ENCODE measurements around the gene B3GALNT2.
A peak's percentile ranks its signal among the peaks of the same experiment; 100 is the strongest.
"Not testable (repeated sequence)": the region's sequence is repeated elsewhere in the genome, so short reads cannot be mapped to it uniquely, and the experiment has no call there.

B3GALNT2 gene

GRCh38 chr1:235503403-235504121, 690 bp downstream of the B3GALNT2 start:
- DNase-seq: peak; percentile 81

DNA sequence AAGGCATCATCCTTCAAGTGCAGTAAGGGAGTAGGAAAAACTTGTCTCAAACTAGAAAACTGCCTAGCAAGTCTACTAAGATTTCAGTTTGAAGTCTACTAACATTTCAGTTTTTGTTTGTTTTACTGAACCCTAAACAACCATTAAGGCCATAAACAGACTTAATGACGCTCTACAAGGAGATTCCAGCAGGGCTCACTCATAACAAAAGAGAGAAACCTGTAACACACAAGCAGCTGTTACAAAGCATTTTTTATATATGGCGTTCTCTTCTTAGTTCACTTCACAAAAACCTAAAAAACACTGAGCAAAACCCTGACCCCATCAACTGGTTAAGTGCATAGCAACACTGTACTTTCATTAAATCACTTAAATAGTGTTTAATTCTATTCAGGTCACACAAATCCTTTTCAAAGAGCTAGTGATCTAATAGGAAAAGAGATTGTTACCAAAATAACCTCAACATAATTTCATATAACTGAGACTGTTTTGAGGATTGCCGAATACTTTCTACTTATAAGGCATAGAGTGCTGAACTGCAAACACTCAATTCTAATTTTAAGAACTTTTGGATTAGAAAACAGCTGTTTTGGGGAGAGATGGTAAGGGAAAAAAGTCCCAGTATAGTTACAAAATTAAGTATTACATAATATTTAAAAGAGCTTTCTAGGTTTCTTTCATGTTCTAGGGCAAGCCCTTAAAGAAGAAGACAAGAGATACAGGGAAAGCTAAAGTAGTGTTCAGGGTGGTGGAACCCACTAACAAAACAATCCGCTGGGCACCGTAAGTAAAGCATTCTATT, 1.4 kb downstream of the B3GALNT2 start:
- peak; percentile 45 for DNase-seq

DNA sequence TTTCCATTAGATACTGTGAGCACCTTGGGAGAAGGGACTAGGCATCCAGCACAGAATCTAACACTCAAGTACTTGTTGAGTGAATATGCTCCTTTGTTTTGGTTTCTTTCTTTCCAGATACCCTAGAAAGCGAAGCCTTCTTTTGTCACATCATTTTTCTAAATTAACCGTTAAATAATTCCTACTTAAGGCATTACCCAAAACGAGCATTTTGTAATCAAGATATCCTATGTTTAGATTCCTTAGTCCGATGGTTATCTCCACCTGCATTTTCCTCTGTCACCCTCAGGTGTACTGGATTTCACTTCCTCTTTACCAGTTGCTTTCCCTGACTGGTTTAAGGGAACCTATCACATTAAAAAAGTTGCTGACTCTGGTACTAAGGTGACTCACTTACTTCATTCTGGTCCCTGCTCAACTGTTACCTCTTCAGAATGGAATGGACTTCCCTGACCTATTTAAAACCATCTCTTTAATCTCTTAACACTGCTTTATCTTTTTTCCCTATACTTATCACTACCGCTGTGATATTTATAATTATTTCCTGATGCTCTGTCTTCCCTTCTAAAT, 3.2 kb downstream of the B3GALNT2 start:
- peak; percentile 56 for DNase-seq

DNA sequence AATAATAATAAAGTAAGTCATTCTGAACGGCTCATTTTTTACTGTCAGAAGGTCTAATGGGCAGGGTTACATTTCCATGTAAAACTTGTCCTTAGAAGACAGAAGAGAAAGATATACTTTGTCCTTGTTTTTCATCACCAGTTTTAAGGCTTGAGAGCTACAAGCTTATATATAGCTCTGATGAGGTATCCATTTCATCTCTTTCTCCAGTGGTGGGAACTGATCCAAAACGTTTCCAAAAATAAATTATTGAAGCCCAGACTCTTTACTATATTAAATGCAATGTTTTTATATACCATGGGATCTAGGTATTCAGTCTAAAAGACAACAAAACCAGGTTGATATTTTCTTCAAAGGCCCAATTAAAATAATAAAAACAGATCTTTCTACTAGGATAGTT, 8.7 kb downstream of the B3GALNT2 start:
- DNase-seq: no peak

DNA sequence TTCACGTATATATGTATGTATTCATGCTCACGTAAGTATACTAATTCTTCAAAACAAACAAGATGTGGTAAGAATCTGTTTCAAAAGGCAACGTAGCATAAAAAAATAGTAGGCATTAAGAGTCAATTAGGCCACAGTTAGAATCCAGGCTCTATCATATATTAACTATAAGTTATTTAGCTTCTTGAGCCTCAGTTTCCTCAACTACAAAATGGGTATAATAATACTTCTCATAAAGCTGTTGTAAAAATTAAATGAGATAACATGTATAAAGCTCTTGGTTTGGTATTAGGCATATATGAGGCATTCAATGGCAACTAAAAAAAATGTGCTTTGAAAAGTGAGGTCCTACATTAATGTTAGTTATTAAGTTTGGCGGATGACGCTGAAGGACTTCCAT, 9.2 kb downstream of the B3GALNT2 start:
- DNase-seq: no peak

DNA sequence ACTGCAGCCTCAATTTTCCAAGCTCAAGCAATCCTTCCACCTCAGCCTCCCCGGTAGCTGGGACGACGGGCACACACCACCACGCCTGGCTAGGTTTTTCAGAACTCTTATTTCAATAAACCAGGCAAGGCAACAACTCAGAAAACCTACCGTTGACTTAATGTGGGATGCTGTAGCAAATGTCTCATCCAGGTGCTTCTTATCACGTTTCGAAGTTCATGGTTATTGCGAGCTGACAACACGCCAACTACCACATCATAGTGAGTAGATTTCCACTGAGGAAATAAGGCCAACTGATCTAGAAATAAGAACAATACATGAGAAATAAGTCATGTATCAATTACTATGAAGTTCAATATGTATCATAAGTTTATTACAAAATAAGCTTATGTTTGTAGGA, 9.7 kb downstream of the B3GALNT2 start:
- DNase-seq: no peak

GRCh38 chr1:235491644-235492043, 12.6 kb downstream of the B3GALNT2 start:
- DNase-seq: no peak

- no peak for DNase-seq
Observed at GRCh38 chr1:235486321-235486720, 17.9 kb downstream of the B3GALNT2 start.

DNA sequence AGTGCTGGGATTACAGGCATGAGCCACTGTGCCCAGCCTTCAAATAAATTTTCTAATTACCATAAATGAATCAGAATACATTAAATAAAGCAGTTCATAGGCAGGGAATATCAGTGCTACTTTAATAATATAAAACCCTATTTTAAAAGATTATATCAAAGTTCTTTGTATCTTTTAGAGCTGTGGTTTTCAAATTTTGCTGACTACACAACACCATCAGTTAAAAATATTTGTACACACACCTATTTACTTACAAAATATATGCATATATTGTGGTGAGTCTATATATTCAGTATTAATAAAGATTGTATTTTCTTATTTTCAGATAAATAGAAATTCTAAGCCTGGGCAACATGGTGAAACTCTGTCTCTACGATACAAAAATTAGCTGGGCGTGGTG, 18.7 kb downstream of the B3GALNT2 start:
- no peak for DNase-seq

DNA sequence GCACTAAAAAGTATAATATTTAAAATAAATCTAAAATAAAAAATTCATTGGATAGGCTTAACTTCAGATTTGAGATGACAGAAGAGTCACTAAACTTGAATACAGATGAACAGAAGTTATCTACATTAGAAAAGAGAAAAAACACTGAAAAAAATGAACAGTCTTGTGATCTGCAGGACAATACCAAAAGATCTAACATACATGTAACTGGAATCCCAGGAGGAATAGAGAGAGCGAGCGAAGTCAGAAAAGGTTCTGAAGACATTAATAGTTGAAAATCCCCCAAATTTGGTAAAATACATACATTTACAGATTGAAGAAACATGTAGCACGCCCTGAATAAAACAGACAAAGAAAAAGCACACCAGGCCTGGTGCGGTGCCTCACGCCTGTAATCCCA, 21.2 kb downstream of the B3GALNT2 start:
- no peak for DNase-seq

DNA sequence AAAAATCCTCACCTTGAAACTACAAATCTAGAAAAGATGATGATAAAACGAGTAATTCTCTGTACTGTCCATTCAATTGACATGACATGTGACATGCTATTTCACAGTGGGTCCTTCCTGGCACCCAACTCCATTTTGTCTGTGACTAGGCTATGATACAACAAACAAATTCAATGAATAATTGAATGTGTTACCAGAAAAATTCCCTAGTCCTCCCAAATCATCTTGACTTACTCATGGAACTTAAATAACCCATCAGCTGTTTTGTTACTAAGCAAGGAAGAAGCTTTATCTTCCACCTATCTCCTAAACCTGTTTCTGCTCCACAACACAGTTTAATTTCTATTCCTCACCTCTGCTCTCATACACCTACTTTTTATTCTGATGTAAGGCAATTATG, 30.4 kb downstream of the B3GALNT2 start:
- DNase-seq: no peak

DNA sequence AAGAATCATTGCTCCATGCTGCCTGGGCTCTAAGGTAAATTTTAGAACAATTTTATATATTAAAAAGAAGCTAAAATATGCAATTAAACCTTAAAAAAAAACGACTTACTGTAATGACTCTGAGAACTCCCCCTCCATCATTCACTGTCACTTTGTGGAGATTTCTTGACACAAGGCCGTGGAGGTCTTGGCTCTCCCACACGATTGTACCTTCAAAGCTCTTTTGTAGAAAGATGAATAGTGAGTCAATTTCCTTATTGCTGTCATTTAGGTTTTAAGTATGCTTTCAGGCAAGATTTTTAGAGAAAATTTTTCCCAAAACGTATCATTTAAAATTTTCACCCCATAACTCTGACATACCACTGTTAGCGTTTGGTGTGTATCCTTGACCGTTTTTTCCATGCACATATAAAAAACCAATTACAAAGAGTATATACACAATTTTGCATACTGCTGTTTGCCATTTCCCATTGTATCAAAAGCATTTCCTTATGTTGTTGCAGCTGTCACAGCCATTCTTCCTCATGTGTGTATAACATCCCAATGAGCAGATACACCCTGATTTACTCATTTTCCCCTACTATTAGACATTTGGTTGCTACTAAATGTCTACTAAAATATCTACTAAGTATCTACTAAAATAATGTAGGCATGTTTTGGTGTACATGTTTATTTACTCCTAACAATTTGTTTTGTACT, 33.4 kb downstream of the B3GALNT2 start:
- no peak for DNase-seq

GRCh38 chr1:235469897-235470296, 34.4 kb downstream of the B3GALNT2 start:
- DNase-seq: not testable (repeated sequence)

DNA sequence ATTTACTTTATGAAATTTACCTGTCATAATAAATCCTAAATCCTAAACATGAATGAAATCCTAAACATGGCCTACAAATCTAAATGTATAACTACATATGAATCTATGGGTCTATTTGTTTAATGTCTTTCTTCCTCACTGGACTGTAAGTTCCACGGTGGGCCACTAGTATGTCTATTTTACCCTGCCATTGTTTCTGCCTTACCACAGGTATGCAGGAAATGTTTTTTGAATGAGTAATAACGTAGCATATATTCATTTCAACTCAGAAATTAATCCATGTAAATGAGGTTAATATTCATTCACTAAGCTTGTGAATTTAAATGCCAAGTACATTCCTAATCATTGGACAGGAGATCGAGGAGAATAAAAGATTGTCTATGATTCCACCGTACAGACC, 35.3 kb downstream of the B3GALNT2 start:
- peak; percentile 36 for DNase-seq

DNA sequence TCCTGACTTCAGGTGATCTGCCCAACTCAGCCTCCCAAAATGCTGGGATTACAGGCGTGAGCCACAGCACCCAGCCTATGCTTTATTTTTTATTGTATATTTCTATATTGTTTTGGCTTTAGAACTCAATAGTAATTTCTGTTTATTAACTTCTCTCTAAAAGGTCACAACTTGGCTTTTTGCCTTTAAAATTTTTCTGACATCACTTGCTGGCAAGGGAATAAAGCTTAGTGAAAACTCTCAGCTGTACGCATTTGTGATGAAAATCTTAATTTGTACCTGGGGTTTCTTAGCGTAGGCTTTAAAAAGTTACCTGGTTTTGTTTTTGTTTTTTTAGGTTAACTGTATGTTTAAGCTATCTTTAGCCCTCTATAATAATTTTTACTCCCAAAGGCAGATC, 36.2 kb downstream of the B3GALNT2 start:
- DNase-seq: no peak

DNA sequence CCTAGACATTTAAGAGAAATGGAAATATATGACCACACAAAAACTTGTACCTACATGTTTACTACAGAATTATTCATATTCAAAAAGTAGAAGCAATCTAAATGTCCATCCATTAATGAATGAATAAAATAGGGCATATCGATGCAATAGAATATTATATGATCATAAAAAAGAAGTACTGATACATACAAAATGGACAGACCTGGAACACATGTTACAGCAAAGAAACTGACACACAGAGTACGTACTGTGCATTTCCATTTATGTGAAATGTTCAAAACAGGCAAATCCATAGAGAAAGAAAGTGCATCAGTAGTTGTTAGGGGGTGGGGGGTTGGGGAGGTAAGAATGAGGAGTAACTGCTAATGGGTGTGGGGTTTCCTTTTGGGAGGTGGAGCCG, 39.2 kb downstream of the B3GALNT2 start:
- DNase-seq: no peak

DNA sequence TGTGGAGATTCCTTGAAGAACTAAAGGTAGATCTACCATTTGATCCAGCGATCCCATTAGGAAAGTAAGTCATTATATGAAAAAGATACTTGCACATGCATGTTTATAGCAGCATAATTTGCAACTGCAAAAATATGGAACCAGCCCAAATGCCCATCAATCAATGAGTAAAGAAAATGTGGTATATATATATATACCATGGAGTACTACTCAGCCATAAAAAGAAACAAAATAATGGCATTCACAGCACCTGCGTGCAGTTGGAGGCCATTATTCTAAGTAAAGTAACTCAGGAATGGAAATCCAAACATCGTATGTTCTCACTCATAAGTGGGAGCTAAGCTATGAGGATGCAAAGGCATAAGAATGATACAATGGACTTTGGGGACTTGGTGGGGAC, 41.4 kb downstream of the B3GALNT2 start:
- DNase-seq: not testable (repeated sequence)

GRCh38 chr1:235461954-235462353, 42.3 kb downstream of the B3GALNT2 start:
- no peak for DNase-seq

DNA sequence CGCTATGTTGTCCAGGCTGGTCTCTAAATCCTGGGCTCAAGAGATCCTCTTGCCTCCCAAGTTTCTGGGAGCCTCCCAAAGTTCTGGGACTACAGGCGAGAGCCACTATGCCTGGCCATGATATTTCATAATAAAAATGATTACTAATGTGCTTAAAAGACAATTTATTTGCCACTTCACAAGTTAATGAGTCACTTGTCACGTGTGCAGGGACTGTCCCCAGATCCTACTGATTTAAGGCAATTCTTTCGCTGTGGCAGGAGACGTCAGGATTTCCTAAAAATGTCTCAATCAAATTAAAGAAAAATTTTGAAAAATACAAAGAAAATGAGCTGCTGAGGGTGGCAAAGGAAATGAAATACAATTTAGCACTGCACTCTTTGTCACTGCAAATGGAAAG, 43.5 kb downstream of the B3GALNT2 start:
- DNase-seq: no peak

GRCh38 chr1:235457856-235458255, 46.4 kb downstream of the B3GALNT2 start:
- not testable (repeated sequence) for DNase-seq

- no peak for DNase-seq
Observed at GRCh38 chr1:235455823-235456222, 48.4 kb downstream of the B3GALNT2 start.

DNA sequence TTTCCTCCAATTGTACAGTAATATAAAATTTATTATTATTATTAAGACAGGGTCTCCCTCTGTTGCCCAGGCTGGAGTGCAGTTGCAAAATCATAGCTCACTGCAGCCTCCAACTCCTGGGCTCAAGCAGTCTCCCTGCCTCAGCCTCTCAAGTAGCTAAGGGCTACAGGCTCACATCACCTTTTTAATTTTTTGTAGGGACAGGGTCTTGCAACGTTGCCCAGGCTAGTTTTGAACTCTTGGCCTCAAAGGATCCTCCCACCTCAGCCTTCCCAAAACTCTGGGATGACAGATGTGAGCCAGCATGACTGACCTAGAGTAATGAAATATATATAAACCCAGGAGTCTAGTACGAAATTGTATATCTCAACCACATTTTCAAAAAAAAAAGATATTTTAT, 49.2 kb downstream of the B3GALNT2 start:
- DNase-seq: no peak

DNA sequence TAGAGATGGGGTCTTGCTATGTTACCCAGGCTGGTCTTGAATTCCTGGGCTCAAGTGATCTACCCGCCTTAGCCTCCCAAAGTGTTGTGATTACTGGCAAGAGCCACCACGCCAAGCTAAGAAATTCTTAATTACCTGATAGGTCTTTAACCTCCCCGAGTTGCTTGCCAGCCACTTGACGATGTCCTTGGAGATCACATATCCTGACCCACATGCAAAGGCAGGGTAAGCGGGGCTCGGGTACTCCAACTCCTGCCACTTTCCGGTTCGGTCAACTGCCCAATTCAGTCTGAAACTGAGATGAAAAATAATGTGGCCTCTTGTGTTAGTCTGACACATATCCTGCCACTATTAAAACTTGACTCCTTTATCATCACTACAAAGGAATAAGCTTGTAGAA, 50.2 kb downstream of the B3GALNT2 start:
- DNase-seq: no peak

Data from kidney glomerular epithelial cell (primary cell).